PC-9 (cell line): ENCODE data around the gene OR10A4. TPM values are rescaled to one million over a fixed set of nuclear protein-coding genes. Genes with fewer than 3 reads are reported as not detected.
A peak's percentile ranks its signal among the peaks of the same experiment; 100 is the strongest.

Experiments used
- BruUV-seq: library from RNA; stranded (reverse); fragments of 400-500 nt; replicated peaks from 2 replicates; lab custom pipeline; 2021; lab: Mats Ljungman, UMichigan
- CTCF ChIA-PET: fragments of 300-600 bp; sonication (Branson Sonifier 250); formaldehyde crosslinking; loops from one replicate; lab custom pipeline; 2022; ENCODE audit warnings: antibody characterized with exemption; lab: Charles Lee
- POLR2A ChIA-PET: fragments of 300-600 bp; sonication (Branson Sonifier 250); formaldehyde crosslinking; loops from one replicate; lab custom pipeline; 2022; ENCODE audit warnings: antibody characterized with exemption; ENCODE audit not compliant: unreplicated experiment; lab: Charles Lee
- DNase-seq, 2 experiments: peaks; one replicate each; pipeline versions ENCODE4 v3.0.0 to v3.0.0-alpha.2; 2015 to 2022; ENCODE audit warnings: mixed read lengths in 1 of 2
- H2AFZ ChIP-seq: fragments of 200-600 bp; sonication (generic); 2 replicates; pipeline ENCODE4 v1.8.1; 2017; ENCODE audit warnings: antibody characterized with exemption
- H3F3A ChIP-seq: fragments of 200-600 bp; sonication (generic); 2 replicates; pipeline ENCODE4 v1.8.1; 2017; ENCODE audit warnings: antibody characterized with exemption, mild to moderate bottlenecking, low read depth; ENCODE audit not compliant: insufficient read depth
- H3K27ac ChIP-seq: fragments of 200-600 bp; sonication (generic); 2 replicates; pipeline ENCODE4 v1.6.1; 2016; ENCODE audit warnings: mixed run types
- H3K27me3 ChIP-seq: fragments of 200-600 bp; sonication (generic); 2 replicates; pipeline ENCODE4 v1.6.1; 2016; ENCODE audit warnings: low read depth, mixed run types; ENCODE audit not compliant: insufficient read depth
- H3K36me3 ChIP-seq: fragments of 200-600 bp; sonication (generic); 2 replicates; pipeline ENCODE4 v1.6.1; 2016; ENCODE audit warnings: low read depth, mixed run types
- H3K4me1 ChIP-seq: fragments of 200-600 bp; sonication (generic); replicated peaks from 2 replicates; pipeline ENCODE4 v1.6.1; 2016; ENCODE audit warnings: mixed run types; ENCODE audit not compliant: insufficient read depth
- H3K4me2 ChIP-seq: fragments of 200-600 bp; sonication (generic); 2 replicates; pipeline ENCODE4 v1.6.1; 2017; ENCODE audit warnings: mixed run types
- H3K4me3 ChIP-seq: fragments of 200-600 bp; sonication (generic); 2 replicates; pipeline ENCODE4 v1.6.1; 2016; ENCODE audit warnings: mixed run types
- H3K79me2 ChIP-seq: fragments of 200-600 bp; sonication (generic); 2 replicates; pipeline ENCODE4 v1.6.1; 2017; ENCODE audit warnings: low read depth, mixed run types
- H3K9me2 ChIP-seq: fragments of 200-600 bp; sonication (generic); 2 replicates; pipeline ENCODE4 v1.8.1; 2017; ENCODE audit warnings: mild to moderate bottlenecking; ENCODE audit not compliant: insufficient read depth
- H3K9me3 ChIP-seq: fragments of 200-600 bp; sonication (generic); 2 replicates; pipeline ENCODE4 v1.8.1; 2016; ENCODE audit warnings: low read depth; ENCODE audit not compliant: insufficient read depth
- H4K20me1 ChIP-seq: fragments of 200-600 bp; sonication (generic); 2 replicates; pipeline ENCODE4 v1.8.1; 2017; ENCODE audit not compliant: insufficient read depth
- EZH2 ChIP-seq: fragments of 200-600 bp; sonication (generic); IDR thresholded peaks from 2 replicates; pipeline ENCODE4 v1.8.0; 2017; ENCODE audit warnings: antibody characterized with exemption, low read depth
- intact Hi-C: fragments of 100-400 bp; cut with micrococcal nuclease; formaldehyde crosslinking; loops from one replicate; pipeline ENCODE4 v1.10.0; 2022; ENCODE audit not compliant: unreplicated experiment
- total RNA-seq: library from RNA; stranded (reverse); gene quantifications from 2 replicates; pipeline ENCODE4 v1.2.3, GENCODE V29; 2021
- TF ChIP-seq, protein P1 (sequence below): fragments of 200-600 bp; sonication (generic); conservative IDR thresholded peaks from 2 replicates; pipeline ENCODE4 v1.6.1; 2017; ENCODE audit warnings: mixed run types, antibody characterized with exemption, mild to moderate bottlenecking, moderate library complexity

The OR10A4 gene
- total RNA-seq, 1 experiment from 2014 or later: not detected

DNA sequence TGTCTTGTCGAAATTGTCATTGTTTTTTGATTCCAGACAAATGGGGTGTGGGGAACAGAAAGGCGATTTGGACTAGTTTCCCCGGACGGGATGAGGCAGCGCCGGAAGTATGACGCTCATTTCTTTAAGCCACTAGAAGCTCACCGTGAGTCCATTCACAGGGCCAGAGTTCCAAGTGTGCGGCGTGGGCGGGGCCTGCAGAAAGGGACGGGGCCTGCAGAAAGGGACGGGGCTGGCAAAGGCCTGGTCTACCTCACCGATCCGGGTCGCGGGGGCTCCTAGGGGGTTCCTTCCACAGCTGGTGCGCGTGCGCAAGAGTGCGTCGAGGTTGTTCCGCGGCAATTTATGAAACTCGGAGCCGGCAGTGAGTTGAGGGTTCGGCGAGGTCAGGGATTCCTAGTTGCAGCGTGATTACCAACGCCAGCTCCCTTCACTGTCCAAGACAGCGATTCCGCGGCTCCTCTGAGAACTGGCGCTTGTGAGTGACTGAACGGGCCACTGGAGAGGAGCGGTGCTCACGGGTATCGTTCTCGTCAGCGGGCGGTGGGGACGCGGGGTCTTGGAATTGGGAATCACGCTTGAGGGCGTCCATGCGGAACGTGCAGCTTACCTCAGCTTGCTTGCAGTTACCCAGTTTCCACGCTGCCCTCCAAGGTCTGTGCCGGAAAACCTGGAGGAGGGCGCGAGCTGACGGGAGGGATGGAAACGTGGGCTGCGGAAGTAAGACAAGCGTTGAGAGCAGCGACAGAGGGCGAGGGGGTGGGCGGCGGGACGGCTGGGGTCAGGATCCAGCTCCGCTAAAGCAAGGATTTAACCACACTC is 50.0 kb downstream of the OR10A4 start, which contains the start of gene ZNF215:
TSS of gene ZNF215 (plus strand) at position 219 of the 822 bp plus-strand sequence. CDS start 5,847 bp downstream, outside the sequence.
- no peaks in the 10 kb centered on the region for H4K20me1 ChIP-seq
- no peaks in the 10 kb centered on the region for H3K36me3 ChIP-seq
- 0 out of 2 replicates have a peak within 1 kb of the TSS, but pooled peaks have one; percentile 10 for H3K27ac ChIP-seq
- H3K79me2 ChIP-seq: no peaks in the 10 kb centered on the region
- ChIA-PET CTCF (no interaction called here), POLR2A (interaction anchor here (0.5 kb wide), 1 partner anchor 1072 kb away, joined by 5 read pairs; no protein-coding TSS in a partner anchor)
- H3K9me3 ChIP-seq: no peaks in the 10 kb centered on the region
- H3K4me1 ChIP-seq: peaks cover 10% of the 10 kb centered on the region; the same call in 1 of the 2 replicates
- intact Hi-C loops: no loop called here
- no peaks in the 10 kb centered on the region for H3K9me2 ChIP-seq
- H3K4me3 ChIP-seq: peak within 1 kb of the TSS; percentile 65
- no peak for TF ChIP-seq EZH2
- TF ChIP-seq, protein P1, sequence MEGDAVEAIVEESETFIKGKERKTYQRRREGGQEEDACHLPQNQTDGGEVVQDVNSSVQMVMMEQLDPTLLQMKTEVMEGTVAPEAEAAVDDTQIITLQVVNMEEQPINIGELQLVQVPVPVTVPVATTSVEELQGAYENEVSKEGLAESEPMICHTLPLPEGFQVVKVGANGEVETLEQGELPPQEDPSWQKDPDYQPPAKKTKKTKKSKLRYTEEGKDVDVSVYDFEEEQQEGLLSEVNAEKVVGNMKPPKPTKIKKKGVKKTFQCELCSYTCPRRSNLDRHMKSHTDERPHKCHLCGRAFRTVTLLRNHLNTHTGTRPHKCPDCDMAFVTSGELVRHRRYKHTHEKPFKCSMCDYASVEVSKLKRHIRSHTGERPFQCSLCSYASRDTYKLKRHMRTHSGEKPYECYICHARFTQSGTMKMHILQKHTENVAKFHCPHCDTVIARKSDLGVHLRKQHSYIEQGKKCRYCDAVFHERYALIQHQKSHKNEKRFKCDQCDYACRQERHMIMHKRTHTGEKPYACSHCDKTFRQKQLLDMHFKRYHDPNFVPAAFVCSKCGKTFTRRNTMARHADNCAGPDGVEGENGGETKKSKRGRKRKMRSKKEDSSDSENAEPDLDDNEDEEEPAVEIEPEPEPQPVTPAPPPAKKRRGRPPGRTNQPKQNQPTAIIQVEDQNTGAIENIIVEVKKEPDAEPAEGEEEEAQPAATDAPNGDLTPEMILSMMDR: no peak
- DNase-seq: peak; percentile 56 to 59
- BruUV-seq: TSS peak; percentile 36
- peak within 1 kb of the TSS; percentile 94 for H3K4me2 ChIP-seq
- H2AFZ ChIP-seq: peak within 1 kb of the TSS; percentile 97
- H3F3A ChIP-seq: peaks cover 8% of the 10 kb centered on the region
- H3K27me3 ChIP-seq: no peaks in the 10 kb centered on the region

DNA sequence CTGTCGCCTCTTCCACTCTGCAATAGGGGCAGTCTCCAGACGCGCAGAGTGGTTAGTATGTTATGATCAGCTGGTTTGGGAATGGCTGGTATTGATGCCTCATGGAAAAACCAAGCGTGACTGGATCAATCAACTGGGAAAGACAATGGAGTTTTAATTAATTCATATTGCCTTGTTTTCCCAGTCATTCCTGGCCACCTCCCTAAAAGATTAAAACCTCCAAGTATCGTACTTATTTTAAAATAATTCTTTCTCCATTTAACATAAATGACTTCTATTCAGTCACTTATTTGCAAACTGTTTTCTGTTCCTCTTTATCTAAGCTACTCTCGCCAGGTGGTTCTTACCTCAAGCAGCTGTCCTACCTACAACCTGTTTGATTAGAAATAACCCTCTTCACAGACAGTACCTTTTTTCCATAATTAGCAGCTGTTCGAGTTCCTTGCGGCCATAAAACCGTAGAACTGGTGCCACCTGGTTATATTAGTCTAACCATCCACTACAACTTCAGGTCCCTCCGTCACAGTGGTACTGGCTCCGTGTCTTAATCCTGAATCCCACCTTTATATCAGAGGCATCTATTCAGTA is 50.7 kb downstream of the OR10A4 start:
- CTCF ChIA-PET: no interaction called here
- DNase-seq: no peak
- POLR2A ChIA-PET: no interaction called here

More for the DNA sequence above, 50.7 kb downstream of the OR10A4 start:
- Histone ChIP-seq H3K27ac (no peak overlapping the region), H3K9me2 (no peaks in the 10 kb centered on the region), H4K20me1 (no peaks in the 10 kb centered on the region), H3K27me3 (no peaks in the 10 kb centered on the region), H3K9me3 (no peaks in the 10 kb centered on the region), H2AFZ (peak overlapping the region; percentile 97), H3K36me3 (no peaks in the 10 kb centered on the region), H3K79me2 (no peaks in the 10 kb centered on the region), H3K4me1 (peaks cover 10% of the 10 kb centered on the region; the same call in 1 of the 2 replicates), H3K4me2 (peak overlapping the region; percentile 94), H3F3A (peaks cover 8% of the 10 kb centered on the region), H3K4me3 (peak overlapping the region; percentile 65)
- intact Hi-C loops: no loop called here
- TF ChIP-seq EZH2: no peak
- TF ChIP-seq, protein P1: no peak
- BruUV-seq: no TSS peak

Other genes starting within 250 kb of the OR10A4 start
- 0.20 and 0.22 TPM in 2 replicates for gene DCHS1, start 220.8 kb upstream of the OR10A4 start, total RNA-seq
- 35.5 and 42.4 TPM in 2 replicates for gene MRPL17, start 193.3 kb upstream of the OR10A4 start, total RNA-seq
- gene OR2AG2, start 104.6 kb upstream of the OR10A4 start, total RNA-seq: 0.11 and 0.25 TPM in 2 replicates
- not detected in 2 replicates for gene OR2AG1, start 93.6 kb upstream of the OR10A4 start, total RNA-seq
- gene OR6A2, start 76.9 kb upstream of the OR10A4 start, total RNA-seq: 0.48 TPM in 1 of 2 replicates, not detected in the other
- not detected in 2 replicates for gene OR10A5, start 30.9 kb upstream of the OR10A4 start, total RNA-seq
- not detected in 2 replicates for gene OR10A2, start 13.6 kb upstream of the OR10A4 start, total RNA-seq
- not detected in 2 replicates for gene OR2D2, start 15.9 kb downstream of the OR10A4 start, total RNA-seq
- not detected in 2 replicates for gene OR2D3, start 44.4 kb downstream of the OR10A4 start, total RNA-seq
- 2.0 and 2.6 TPM in 2 replicates for gene ZNF215, start 49.8 kb downstream of the OR10A4 start, total RNA-seq
- gene ZNF214, start 143.7 kb downstream of the OR10A4 start, total RNA-seq: 0.55 and 1.4 TPM in 2 replicates
- not detected in 2 replicates for gene NLRP14, start 143.9 kb downstream of the OR10A4 start, total RNA-seq
- not detected in 2 replicates for gene RBMXL2, start 212.4 kb downstream of the OR10A4 start, total RNA-seq